B cell (primary cell): ENCODE measurements around the gene CRYBG3. TPM values are rescaled to one million over a fixed set of nuclear protein-coding genes. Genes with fewer than 3 reads are reported as not detected.

Experiments
- ATAC-seq: fragments of 200-7000 bp; cut with Tn5 transposase; one replicate; pipeline ENCODE4 v1.10.0; 2021; ENCODE audit warnings: low read depth, mild to moderate bottlenecking, moderate number of reproducible peaks, moderate library complexity
- CTCF ChIA-PET: fragments of 350-600 bp; sonication (Branson Sonifier 250); formaldehyde crosslinking; loops from one replicate; lab custom pipeline; 2021; ENCODE audit warnings: antibody characterized with exemption, inconsistent platforms; lab: Charles Lee
- POLR2A ChIA-PET: fragments of 350-600 bp; sonication (Branson Sonifier 250); formaldehyde crosslinking; loops from one replicate; lab custom pipeline; 2021; ENCODE audit warnings: antibody characterized with exemption; lab: Charles Lee
- DNase-seq: peaks from one replicate; pipeline ENCODE4 v3.0.0; 2013
- H2AFZ ChIP-seq: 2 replicates; pipeline ENCODE4 v1.6.1; 2012; ENCODE audit warnings: mild to moderate bottlenecking, low read depth, low read length; ENCODE audit not compliant: insufficient read depth, poor library complexity, severe bottlenecking
- H3K27ac ChIP-seq, 2 donors: 1 replicate in 1 of 2; 2 replicates in 1 of 2; pipeline ENCODE4 v1.5.1; 2012 to 2013; ENCODE audit warnings: low read length in 2 of 2, mild to moderate bottlenecking in 2 of 2, moderate library complexity in 1 of 2
- H3K27me3 ChIP-seq, 4 experiments: fragments of 200-600 bp in 1 of 4; sonication (generic) in 1 of 4; replicated peaks in 1 of 4; 1 replicate in 2 of 4; 2 replicates in 2 of 4; pipeline versions ENCODE4 v1.6.1 to v1.7.0; 2013 to 2016; ENCODE audit warnings: low read length in 3 of 4, mild to moderate bottlenecking in 2 of 4, mixed read lengths in 1 of 4, moderate library complexity in 1 of 4; ENCODE audit not compliant: insufficient read depth in 4 of 4, control insufficient read depth in 3 of 4; ENCODE audit errors: control extremely low read depth in 1 of 4
- H3K36me3 ChIP-seq, 2 experiments: replicated peaks in 1 of 2; 1 replicate in 1 of 2; 2 replicates in 1 of 2; pipeline versions ENCODE4 v1.6.1 to v1.7.1; 2013; ENCODE audit warnings: low read length in 1 of 2; ENCODE audit not compliant: insufficient read depth in 2 of 2, control insufficient read depth in 1 of 2; ENCODE audit errors: control extremely low read depth in 1 of 2, extremely low read depth in 1 of 2
- H3K4me1 ChIP-seq, 2 donors: fragments of 200-600 bp in 1 of 2; sonication (generic) in 1 of 2; 1 replicate in 1 of 2; 2 replicates in 1 of 2; pipeline versions ENCODE4 v1.5.1 to v1.6.1; 2013 to 2017; ENCODE audit warnings: low read length in 2 of 2; ENCODE audit not compliant: control insufficient read depth in 2 of 2, insufficient read depth in 2 of 2
- H3K4me2 ChIP-seq: replicated peaks from 2 replicates; pipeline ENCODE3; 2012; ENCODE audit warnings: mild to moderate bottlenecking, low read depth, low read length; ENCODE audit not compliant: poor library complexity, severe bottlenecking
- H3K4me3 ChIP-seq, 5 experiments: fragments of 200-600 bp in 1 of 5; sonication (generic) in 1 of 5; 1 replicate in 3 of 5; 2 replicates in 2 of 5; pipeline versions ENCODE4 v1.5.1 to v1.7.0; 2011 to 2016; ENCODE audit warnings: low read length in 4 of 5, mild to moderate bottlenecking in 4 of 5, low read depth in 2 of 5, control low read depth in 1 of 5, moderate library complexity in 1 of 5; ENCODE audit not compliant: insufficient read depth in 1 of 5; ENCODE audit errors: control extremely low read depth in 1 of 5, extremely low read depth in 1 of 5
- H3K79me2 ChIP-seq: fragments of 200-600 bp; sonication (generic); one replicate; pipeline ENCODE4 v1.6.0; 2016; ENCODE audit warnings: low read length; ENCODE audit not compliant: control insufficient read depth, insufficient read depth
- H3K9ac ChIP-seq: fragments of 200-600 bp; sonication (generic); 2 replicates; pipeline ENCODE4 v1.6.1; 2017; ENCODE audit warnings: mild to moderate bottlenecking, low read length, moderate library complexity
- H3K9me3 ChIP-seq, 3 donors: one replicate each; pipeline versions ENCODE4 v1.6.1 to v1.7.1; 2013; ENCODE audit warnings: low read length in 2 of 3; ENCODE audit not compliant: control insufficient read depth in 2 of 3, insufficient read depth in 1 of 3; ENCODE audit errors: control extremely low read depth in 1 of 3
- H4K20me1 ChIP-seq: 2 replicates; pipeline ENCODE4 v1.6.0; 2012; ENCODE audit warnings: mild to moderate bottlenecking, low read length; ENCODE audit not compliant: insufficient read depth, control insufficient read depth, poor library complexity, severe bottlenecking
- H3K27ac Mint-ChIP-seq: one replicate; pipeline ENCODE4 v1.8.0; 2021; ENCODE audit warnings: mixed read lengths
- H3K27me3 Mint-ChIP-seq: one replicate; pipeline ENCODE4 v1.8.0; 2021; ENCODE audit warnings: mixed read lengths
- H3K4me1 Mint-ChIP-seq: one replicate; pipeline ENCODE4 v1.8.0; 2021; ENCODE audit warnings: mixed read lengths
- H3K4me3 Mint-ChIP-seq: one replicate; pipeline ENCODE4 v1.8.0; 2021; ENCODE audit warnings: mixed read lengths
- H3K9me3 Mint-ChIP-seq: one replicate; pipeline ENCODE4 v1.8.0; 2022; ENCODE audit warnings: mixed read lengths; ENCODE audit not compliant: insufficient read depth
- EZH2 ChIP-seq: IDR thresholded peaks from 2 replicates; pipeline ENCODE4 v1.6.1; 2012; ENCODE audit warnings: borderline replicate concordance, low read depth, mild to moderate bottlenecking, moderate library complexity, low read length; ENCODE audit not compliant: insufficient read depth, poor library complexity, severe bottlenecking
- WGBS: methylation state at CpG from one replicate; pipeline ENCODE4 v1.1.5; 2013; ENCODE audit warnings: missing lambda C conversion rate; ENCODE audit not compliant: insufficient coverage; 5-methylcytosine and 5-hydroxymethylcytosine counted together
- intact Hi-C: fragments of 100-400 bp; cut with micrococcal nuclease; formaldehyde crosslinking; loops from one replicate; pipeline ENCODE4 v1.10.0; 2022
- polyA plus RNA-seq: library from polyadenylated mRNA; depleted of rRNA; stranded (reverse); fragments of >200 nt; gene quantifications from 2 replicates; pipeline ENCODE4 v1.2.3, GENCODE V29; 2012
- total RNA-seq, 2 donors: library from RNA; stranded (reverse); fragments of 120-200 nt in 1 of 2; gene quantifications; 1 replicate in 1 of 2; 2 replicates in 1 of 2; pipeline versions ENCODE4 v1.2.3 to v1.2.4, GENCODE V29; 2013 to 2022
- TF ChIP-seq, protein P1 (sequence below): fragments of 200-600 bp; IDR thresholded peaks from one replicate; pipeline ENCODE4 v1.8.0; 2022; ENCODE audit warnings: antibody characterized with exemption, mild to moderate bottlenecking

CRYBG3 gene
- total and polyA plus RNA-seq, 2 donors (not counting 1 experiment from before 2014, with no cell fraction given), result 2.2 to 3.0 TPM

- no peak overlapping the region for H3K4me3 Mint-ChIP-seq
- Histone ChIP-seq H3K4me1 (no peaks in the 10 kb centered on the region), H3K36me3 (no peaks in the 10 kb centered on the region), H3K9me3 (no peaks in the 10 kb centered on the region), H3K27me3 (no peaks in the 10 kb centered on the region), H4K20me1 (no peaks in the 10 kb centered on the region), H2AFZ (no peak overlapping the region), H3K79me2 (no peaks in the 10 kb centered on the region), H3K27ac (no peak overlapping the region), H3K4me2 (no peak overlapping the region), H3K9ac (no peak overlapping the region), H3K4me3 (no peak overlapping the region)
- TF ChIP-seq, protein P1, sequence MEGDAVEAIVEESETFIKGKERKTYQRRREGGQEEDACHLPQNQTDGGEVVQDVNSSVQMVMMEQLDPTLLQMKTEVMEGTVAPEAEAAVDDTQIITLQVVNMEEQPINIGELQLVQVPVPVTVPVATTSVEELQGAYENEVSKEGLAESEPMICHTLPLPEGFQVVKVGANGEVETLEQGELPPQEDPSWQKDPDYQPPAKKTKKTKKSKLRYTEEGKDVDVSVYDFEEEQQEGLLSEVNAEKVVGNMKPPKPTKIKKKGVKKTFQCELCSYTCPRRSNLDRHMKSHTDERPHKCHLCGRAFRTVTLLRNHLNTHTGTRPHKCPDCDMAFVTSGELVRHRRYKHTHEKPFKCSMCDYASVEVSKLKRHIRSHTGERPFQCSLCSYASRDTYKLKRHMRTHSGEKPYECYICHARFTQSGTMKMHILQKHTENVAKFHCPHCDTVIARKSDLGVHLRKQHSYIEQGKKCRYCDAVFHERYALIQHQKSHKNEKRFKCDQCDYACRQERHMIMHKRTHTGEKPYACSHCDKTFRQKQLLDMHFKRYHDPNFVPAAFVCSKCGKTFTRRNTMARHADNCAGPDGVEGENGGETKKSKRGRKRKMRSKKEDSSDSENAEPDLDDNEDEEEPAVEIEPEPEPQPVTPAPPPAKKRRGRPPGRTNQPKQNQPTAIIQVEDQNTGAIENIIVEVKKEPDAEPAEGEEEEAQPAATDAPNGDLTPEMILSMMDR, result no peak
- TF ChIP-seq EZH2, result no peak
- no peaks in the 10 kb centered on the region for H3K9me3 Mint-ChIP-seq
- no peak overlapping the region for H3K27ac Mint-ChIP-seq
- no CpG with 5 or more reads among the region's 2 CpGs for WGBS
- no peaks in the 10 kb centered on the region for H3K27me3 Mint-ChIP-seq
- no peak for DNase-seq
- ChIA-PET POLR2A (no interaction called here), CTCF (no interaction called here)
- H3K4me1 Mint-ChIP-seq, result no peaks in the 10 kb centered on the region
- intact Hi-C loops, result no loop called here
- no peak for ATAC-seq
Observed at GRCh38 chr3:97810779-97811390, 10.9 kb upstream of the CRYBG3 start.

- H3K36me3 ChIP-seq, result no peaks in the 10 kb centered on the region
- TF ChIP-seq, protein P1, result no peak
- TF ChIP-seq EZH2, result no peak
- H3K9ac ChIP-seq, result no peak overlapping the region
- H3K4me2 ChIP-seq, result no peak overlapping the region
- ChIA-PET POLR2A (no interaction called here), CTCF (interaction anchor here (2.5 kb wide), 1 partner anchor 15 kb away, joined by 8 read pairs; no protein-coding TSS in a partner anchor)
- no peak for ATAC-seq
- H3K9me3 Mint-ChIP-seq, result no peaks in the 10 kb centered on the region
- intact Hi-C loops, result no loop called here
- no CpG with 5 or more reads among the region's 1 CpG for WGBS
- H3K27me3 Mint-ChIP-seq, result peaks cover 20% of the 10 kb centered on the region
- no peak overlapping the region for H3K27ac ChIP-seq
- H4K20me1 ChIP-seq, result no peaks in the 10 kb centered on the region
- H3K9me3 ChIP-seq, result no peaks in the 10 kb centered on the region
- H3K4me1 ChIP-seq, result no peaks in the 10 kb centered on the region
- no peak overlapping the region for H2AFZ ChIP-seq
- DNase-seq, result no peak
- H3K27ac Mint-ChIP-seq, result no peak overlapping the region
- H3K4me1 Mint-ChIP-seq, result peaks cover 1% of the 10 kb centered on the region
- H3K27me3 ChIP-seq, result peaks cover 0 to 10% (median 3%) of the 10 kb centered on the region in 4 experiments
- no peak overlapping the region for H3K4me3 ChIP-seq
- H3K79me2 ChIP-seq, result no peaks in the 10 kb centered on the region
- no peak overlapping the region for H3K4me3 Mint-ChIP-seq
Observed at GRCh38 chr3:97815149-97815917, 6.5 kb upstream of the CRYBG3 start.
